GM12864 (cell line): ENCODE results near the gene TRIM5.
A peak's percentile ranks its signal among the peaks of the same experiment; 100 is the strongest.

Experiments
- DNase-seq: peaks from one replicate; pipeline ENCODE4 v3.0.0-alpha.2; 2011; ENCODE audit warnings: low read depth
- H3K4me3 ChIP-seq: 2 replicates; pipeline ENCODE4 v1.5.1; 2011; ENCODE audit warnings: mild to moderate bottlenecking, low read depth, low read length, control low read depth
- CTCF ChIP-seq: IDR thresholded peaks from 2 replicates; pipeline ENCODE4 v1.5.1; 2011; ENCODE audit warnings: low read depth, mild to moderate bottlenecking, moderate library complexity, low read length, control low read depth, inconsistent platforms; ENCODE audit errors: missing control alignments

TRIM5 gene

DNA sequence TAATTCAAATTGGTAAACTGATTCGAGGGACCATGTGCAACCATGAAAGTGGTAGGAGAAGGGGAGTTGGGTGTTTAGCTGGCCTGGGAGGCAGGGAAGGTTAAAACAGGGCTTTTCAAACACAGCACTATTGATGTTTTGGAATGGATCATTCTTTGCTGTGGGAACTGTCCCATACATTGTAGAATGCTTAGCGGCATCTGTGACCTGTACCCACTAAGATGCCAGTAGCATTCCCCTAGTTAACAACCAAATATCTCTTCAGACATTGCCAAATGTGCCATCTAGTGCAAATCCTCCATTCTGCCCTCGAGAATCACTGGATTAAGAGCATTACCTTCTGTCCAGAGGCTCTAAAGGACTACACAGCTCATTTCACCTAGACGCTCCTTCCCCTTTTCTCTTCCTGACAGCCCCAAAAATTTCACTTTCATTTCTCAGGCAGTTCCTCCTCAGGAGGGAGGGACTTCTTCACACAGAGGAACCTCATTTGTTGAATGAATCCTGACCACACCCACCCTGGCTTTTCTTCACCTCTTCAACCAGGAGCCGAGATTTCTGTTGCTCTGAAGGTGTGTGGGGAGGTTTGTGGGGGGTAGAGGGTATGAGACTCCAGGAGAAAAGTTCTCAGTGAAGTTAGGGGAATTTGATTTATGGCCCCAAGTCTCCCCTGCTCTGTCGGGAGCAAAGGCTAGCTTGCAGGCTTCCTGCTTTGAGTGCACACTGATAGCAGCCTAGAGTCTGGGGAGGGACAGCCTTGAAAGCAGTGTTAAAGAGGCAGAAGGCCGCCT, 60.2 kb downstream of the TRIM5 start, which contains the start of gene TRIM34:
Gene TRIM34 (plus strand): TSS at position 513 of the 791 bp plus-strand sequence. CDS start 7,331 bp downstream, outside the sequence.
- H3K4me3 ChIP-seq: peak within 1 kb of the TSS; percentile 73
- TF ChIP-seq CTCF: no peak
- peak; percentile 85 for DNase-seq

DNA sequence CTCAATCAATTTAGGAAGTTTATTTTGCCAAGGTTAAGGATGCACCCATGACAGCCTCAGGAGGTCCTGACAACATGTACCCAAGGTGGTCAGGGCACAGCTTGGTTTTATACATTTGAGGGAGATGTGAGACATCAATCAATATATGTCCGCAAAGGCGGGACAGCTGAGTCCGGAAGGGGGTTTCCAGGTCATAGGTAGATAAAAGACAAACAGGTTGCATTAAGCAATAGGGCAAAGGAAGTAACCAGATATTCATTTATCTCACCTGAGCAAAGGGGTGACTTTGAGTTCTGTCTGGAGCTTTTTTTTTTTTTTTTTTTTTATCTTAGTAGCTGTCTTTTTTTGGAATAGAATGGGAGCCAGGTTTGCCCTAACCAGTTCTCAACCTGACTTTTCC, 62.1 kb downstream of the TRIM5 start:
- H3K4me3 ChIP-seq: no peak overlapping the region
- DNase-seq: no peak
- TF ChIP-seq CTCF: no peak

GRCh38 chr11:5621580-5621979, 63.3 kb downstream of the TRIM5 start:
- TF ChIP-seq CTCF: no peak
- no peak for DNase-seq
- no peak overlapping the region for H3K4me3 ChIP-seq

DNA sequence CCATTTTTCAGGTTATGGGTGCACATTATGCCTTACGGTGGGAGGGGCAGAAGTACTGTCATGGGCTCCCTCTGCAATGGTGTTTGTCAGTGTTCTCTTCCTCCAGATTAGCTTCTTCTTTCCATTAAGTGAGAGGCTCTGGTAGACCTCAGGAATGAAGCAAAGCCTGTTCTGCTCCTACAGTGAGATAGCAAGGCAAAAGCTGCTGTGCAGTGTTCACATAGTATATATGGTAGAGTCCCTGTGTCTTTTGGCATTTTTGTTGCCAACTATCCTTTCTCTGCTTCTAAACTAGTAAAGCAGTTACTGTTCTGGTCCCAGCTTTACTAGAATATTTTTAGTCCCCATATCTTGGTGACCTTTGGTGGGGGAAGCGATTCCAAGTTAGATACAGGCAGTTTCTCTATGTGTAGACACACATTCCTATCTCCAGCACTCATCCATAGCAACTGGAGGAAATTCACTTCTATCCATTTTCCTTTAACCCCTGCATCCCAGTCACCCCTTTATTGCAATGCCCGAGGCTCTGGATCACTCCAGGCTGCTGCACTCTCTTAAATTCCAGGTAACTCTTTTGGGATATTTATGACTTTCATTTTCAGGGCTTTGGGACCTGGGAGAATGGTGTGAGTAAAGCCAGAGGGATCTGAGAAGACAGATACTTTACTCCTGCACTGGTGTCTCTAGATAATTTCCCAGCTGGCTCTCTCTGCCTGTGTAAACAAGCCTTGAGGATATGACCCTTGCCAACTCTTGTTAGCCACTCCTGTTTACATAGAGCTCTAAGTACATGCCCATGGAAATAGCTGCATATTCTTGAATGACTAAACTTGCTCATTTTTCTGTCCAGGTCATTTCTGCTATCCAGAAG, 64.0 kb downstream of the TRIM5 start:
- DNase-seq: no peak
- no peak overlapping the region for H3K4me3 ChIP-seq
- no peak for TF ChIP-seq CTCF

DNA sequence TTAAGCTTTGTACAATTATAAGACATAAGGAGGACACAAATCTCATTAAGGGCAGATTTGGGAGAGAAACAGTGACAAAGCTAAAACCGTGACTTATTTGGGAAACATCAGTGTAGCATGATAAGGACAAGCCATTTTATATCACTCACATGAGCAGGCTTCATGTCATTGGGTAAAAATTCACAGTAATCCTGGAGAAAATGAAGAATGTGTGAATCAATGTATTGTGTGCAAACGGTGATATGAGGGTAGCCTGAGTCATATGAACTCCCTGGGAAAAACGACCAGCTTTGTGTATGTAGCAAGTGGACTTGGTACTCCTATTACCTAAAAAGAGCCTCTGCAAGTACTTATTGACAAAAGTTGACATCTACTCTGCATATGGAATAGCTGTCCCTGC, 66.1 kb downstream of the TRIM5 start:
- DNase-seq: no peak
- no peak overlapping the region for H3K4me3 ChIP-seq
- no peak for TF ChIP-seq CTCF
